ENCODE data around the gene ENDOD1.

- TF ChIP-seq EZH2 (IDR thresholded peaks at IDR 0.05) (no peak), POLR2AphosphoS5 (IDR thresholded peaks at IDR 0.05; ENCODE audit: borderline replicate concordance, low read depth, low read length) (no peak)
Observed at GRCh38 chr11:95078526-95078925, 11.1 kb upstream of the ENDOD1 start.
